Endothelial cell of umbilical vein (primary cell): ENCODE measurements around the gene CYTH2. TPM values are rescaled to one million over a fixed set of nuclear protein-coding genes. Genes with fewer than 3 reads are reported as not detected.

ENCODE experiments used
- BruUV-seq: library from RNA; stranded (reverse); fragments of 400-500 nt; replicated peaks from 2 replicates; lab custom pipeline; 2021; lab: Mats Ljungman, UMichigan
- CTCF ChIA-PET: fragments of 300-600, 350-600 bp; sonication (Branson Sonifier 250); formaldehyde crosslinking; loops from one replicate; lab custom pipeline; 2021; ENCODE audit warnings: antibody characterized with exemption, inconsistent platforms; lab: Charles Lee
- POLR2A ChIA-PET: fragments of 300-600, 350-600 bp; sonication (Branson Sonifier 250); formaldehyde crosslinking; loops from one replicate; lab custom pipeline; 2021; ENCODE audit warnings: antibody characterized with exemption, inconsistent platforms; lab: Charles Lee
- DNase-seq: peaks from one replicate; pipeline ENCODE4 v3.0.0-alpha.2; 2011; ENCODE audit warnings: low read depth, low spot score
- FAIRE-seq: peaks from 2 replicates; lab custom pipeline; 2011; peaks lifted over from hg19 to GRCh38; lab: Jason Lieb, UNC
- H2AFZ ChIP-seq: 2 replicates; pipeline ENCODE4 v1.6.0; 2012; ENCODE audit warnings: low read depth, low read length, control low read depth, inconsistent platforms
- H3K27ac ChIP-seq: 2 replicates; pipeline ENCODE4 v1.5.1; 2011; ENCODE audit warnings: low read depth, mild to moderate bottlenecking, control low read depth, low read length, moderate library complexity; ENCODE audit not compliant: insufficient read depth
- H3K27me3 ChIP-seq, 2 experiments: 2 replicates each; pipeline versions ENCODE4 v1.6.0 to v1.6.1; 2011; ENCODE audit warnings: low read length in 2 of 2, mixed read lengths in 1 of 2; ENCODE audit not compliant: control insufficient read depth in 2 of 2, insufficient read depth in 2 of 2
- H3K36me3 ChIP-seq, 2 experiments: 2 replicates in 1 of 2; 3 replicates in 1 of 2; pipeline ENCODE4 v1.5.1; 2011; ENCODE audit warnings: low read length in 2 of 2, mild to moderate bottlenecking in 1 of 2, moderate library complexity in 1 of 2; ENCODE audit not compliant: control insufficient read depth in 2 of 2, insufficient read depth in 2 of 2; ENCODE audit errors: extremely low read depth in 1 of 2
- H3K4me1 ChIP-seq: 3 replicates; pipeline ENCODE4 v1.5.1; 2011; ENCODE audit warnings: mild to moderate bottlenecking, low read length; ENCODE audit not compliant: control insufficient read depth, insufficient read depth; ENCODE audit errors: extremely low read depth
- H3K4me2 ChIP-seq: 2 replicates; pipeline ENCODE4 v1.6.1; 2011; ENCODE audit warnings: low read length, control low read depth, mixed read lengths; ENCODE audit not compliant: insufficient read depth
- H3K4me3 ChIP-seq, 3 experiments: fragments of 200-600 bp in 1 of 3; sonication (generic), shearing (Covaris generic) in 1 of 3; replicated peaks in 1 of 3; 2 replicates each; pipeline ENCODE4 v1.5.1; 2011 to 2016; ENCODE audit warnings: control low read depth in 3 of 3, low read length in 3 of 3, mild to moderate bottlenecking in 2 of 3, inconsistent platforms in 1 of 3, low read depth in 1 of 3, moderate library complexity in 1 of 3; ENCODE audit not compliant: insufficient read depth in 1 of 3
- H3K79me2 ChIP-seq: 2 replicates; pipeline ENCODE4 v1.6.0; 2012; ENCODE audit warnings: low read length, inconsistent platforms; ENCODE audit not compliant: control insufficient read depth, insufficient read depth
- H3K9ac ChIP-seq: replicated peaks from 2 replicates; pipeline ENCODE3; 2011; ENCODE audit warnings: low read length, control low read depth; ENCODE audit not compliant: insufficient read depth; ENCODE audit errors: extremely low read depth
- H3K9me1 ChIP-seq: replicated peaks from 3 replicates; pipeline ENCODE4 v1.6.0; 2011; ENCODE audit warnings: mild to moderate bottlenecking, low read length; ENCODE audit not compliant: control insufficient read depth, insufficient read depth; ENCODE audit errors: extremely low read depth
- H3K9me3 ChIP-seq: replicated peaks from 2 replicates; pipeline ENCODE4 v1.5.1; 2012; ENCODE audit warnings: low read length, inconsistent platforms; ENCODE audit not compliant: control insufficient read depth, insufficient read depth
- H4K20me1 ChIP-seq: replicated peaks from 2 replicates; pipeline ENCODE3; 2011; ENCODE audit warnings: mild to moderate bottlenecking, low read length; ENCODE audit not compliant: control insufficient read depth, insufficient read depth; ENCODE audit errors: extremely low read depth
- JUN ChIP-seq: IDR thresholded peaks from 2 replicates; pipeline ENCODE4 v1.6.1; 2011; ENCODE audit warnings: borderline replicate concordance, low read depth; ENCODE audit not compliant: insufficient read length, insufficient read depth
- MAX ChIP-seq: IDR thresholded peaks from 2 replicates; pipeline ENCODE4 v1.6.1; 2011; ENCODE audit not compliant: insufficient read depth, insufficient read length
- MYC ChIP-seq: IDR thresholded peaks from one replicate; pipeline ENCODE4 v1.6.1; 2011; ENCODE audit warnings: mild to moderate bottlenecking, low read depth, low read length
- POLR2A ChIP-seq: IDR thresholded peaks from 2 replicates; pipeline ENCODE4 v1.6.1; 2012; ENCODE audit warnings: low read depth, mild to moderate bottlenecking, control low read depth, low read length
- POLR2AphosphoS5 ChIP-seq: IDR thresholded peaks from 2 replicates; pipeline ENCODE4 v1.6.1; 2012; ENCODE audit warnings: low read depth, mild to moderate bottlenecking, control low read depth, low read length, moderate library complexity; ENCODE audit not compliant: insufficient read depth
- dilution Hi-C: fragments of 300-500 bp; cut with MboI; formaldehyde crosslinking; loops from one replicate; pipeline ENCODE4 v1.15.0; 2019; ENCODE audit warnings: low sequenced_read_pairs; ENCODE audit not compliant: extremely low pct_ligation_motif_present
- intact Hi-C: fragments of 100-400 bp; cut with micrococcal nuclease; formaldehyde crosslinking; loops from one replicate; pipeline ENCODE4 v1.10.0; 2022
- polyA plus RNA-seq, 4 experiments: library from polyadenylated mRNA; depleted of rRNA in 3 of 4; stranded (reverse) in 3 of 4; unstranded in 1 of 4; fragments of >200 nt; gene quantifications; 2 replicates each; pipeline versions ENCODE4 v1.2.1 to v1.2.3, GENCODE V29; 2011 to 2012; ENCODE audit warnings: missing spikeins in 1 of 4
- total RNA-seq: library from RNA; stranded (reverse); gene quantifications from 2 replicates; pipeline ENCODE4 v1.2.3, GENCODE V29; 2021
- TF ChIP-seq, protein P1 (sequence below), 2 donors: IDR thresholded peaks; 1 replicate in 1 of 2; 2 replicates in 1 of 2; pipeline ENCODE4 v1.5.1; 2011; ENCODE audit warnings: low read length in 2 of 2, mild to moderate bottlenecking in 2 of 2, moderate library complexity in 2 of 2, control low read depth in 1 of 2, inconsistent platforms in 1 of 2, low read depth in 1 of 2; ENCODE audit not compliant: insufficient read depth in 1 of 2; ENCODE audit errors: extremely low read depth in 1 of 2

Gene CYTH2
- total and polyA plus RNA-seq, 2 donors (not counting 3 experiments of a cell fraction or from before 2014, with no cell fraction given), result 98.4 to 119 TPM

DNA sequence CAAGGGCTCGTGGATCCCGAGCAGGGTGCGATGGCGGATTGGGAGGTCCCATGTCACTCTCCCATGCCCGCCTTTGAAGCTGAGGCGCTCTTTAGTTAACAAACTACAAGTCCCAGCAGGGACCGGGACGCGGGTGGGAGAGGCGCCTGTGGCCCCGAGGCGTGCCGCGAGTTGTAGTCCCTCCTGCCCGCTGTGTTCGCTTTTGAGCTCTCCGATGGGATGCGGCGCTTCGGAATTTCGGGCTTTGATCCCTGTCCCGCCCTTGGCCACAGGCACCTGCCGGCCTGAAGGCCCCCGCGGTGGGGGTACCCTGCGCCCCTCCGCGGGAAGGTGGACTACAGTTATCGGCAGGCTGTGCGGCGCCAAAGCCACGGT is 11.0 kb downstream of the CYTH2 start:
- dilution Hi-C loops (no loop called here), intact Hi-C loops (loop anchor here (5.0 kb wide), 1 partner anchor 83 kb away; no protein-coding TSS in a partner anchor)
- peak overlapping the region; percentile 69 for H3K4me2 ChIP-seq
- no peak overlapping the region for H2AFZ ChIP-seq
- H3K9me1 ChIP-seq, result no peaks in the 10 kb centered on the region
- H3K4me3 ChIP-seq, result peak overlapping the region; percentile 27 to 36 (median 28)
- no peaks in the 10 kb centered on the region for H3K79me2 ChIP-seq
- FAIRE-seq, result no peak
- peaks cover 23% of the 10 kb centered on the region for H3K4me1 ChIP-seq
- BruUV-seq, result no TSS peak
- no peaks in the 10 kb centered on the region for H3K27me3 ChIP-seq
- TF ChIP-seq POLR2AphosphoS5 (peak; percentile 61), JUN (no peak), POLR2A (peak; percentile 62)
- CTCF ChIA-PET, result interaction anchor here (1.3 to 2.1 kb wide), 5 partner anchors 10 to 108 kb away, joined by 4 to 9 read pairs (median 5); no protein-coding TSS in a partner anchor
- no peaks in the 10 kb centered on the region for H4K20me1 ChIP-seq
- H3K9me3 ChIP-seq, result no peaks in the 10 kb centered on the region
- H3K36me3 ChIP-seq, result peaks cover 7 to 31% of the 10 kb centered on the region in 2 experiments
- POLR2A ChIA-PET, result no interaction called here
- H3K27ac ChIP-seq, result peak overlapping the region; percentile 65
- DNase-seq, result peak; percentile 35
- peak overlapping the region; percentile 74 for H3K9ac ChIP-seq

- H3K79me2 ChIP-seq, result no peaks in the 10 kb centered on the region
Observed at GRCh38 chr19:48480558-48481500, 11.7 kb downstream of the CYTH2 start.

More at GRCh38 chr19:48480558-48481500, 11.7 kb downstream of the CYTH2 start:
- peaks cover under 1 to 24% of the 10 kb centered on the region in 2 experiments for H3K36me3 ChIP-seq
- POLR2A ChIA-PET, result interaction anchor here (1.0 kb wide), 1 partner anchor 11 kb away, joined by 3 read pairs; no protein-coding TSS in a partner anchor
- FAIRE-seq (peak; percentile 84), DNase-seq (peak; percentile 52)
- TF ChIP-seq POLR2A (peak; percentile 11), MAX (no peak), JUN (no peak), MYC (no peak), POLR2AphosphoS5 (peak; percentile 16)
- TF ChIP-seq, protein P1, sequence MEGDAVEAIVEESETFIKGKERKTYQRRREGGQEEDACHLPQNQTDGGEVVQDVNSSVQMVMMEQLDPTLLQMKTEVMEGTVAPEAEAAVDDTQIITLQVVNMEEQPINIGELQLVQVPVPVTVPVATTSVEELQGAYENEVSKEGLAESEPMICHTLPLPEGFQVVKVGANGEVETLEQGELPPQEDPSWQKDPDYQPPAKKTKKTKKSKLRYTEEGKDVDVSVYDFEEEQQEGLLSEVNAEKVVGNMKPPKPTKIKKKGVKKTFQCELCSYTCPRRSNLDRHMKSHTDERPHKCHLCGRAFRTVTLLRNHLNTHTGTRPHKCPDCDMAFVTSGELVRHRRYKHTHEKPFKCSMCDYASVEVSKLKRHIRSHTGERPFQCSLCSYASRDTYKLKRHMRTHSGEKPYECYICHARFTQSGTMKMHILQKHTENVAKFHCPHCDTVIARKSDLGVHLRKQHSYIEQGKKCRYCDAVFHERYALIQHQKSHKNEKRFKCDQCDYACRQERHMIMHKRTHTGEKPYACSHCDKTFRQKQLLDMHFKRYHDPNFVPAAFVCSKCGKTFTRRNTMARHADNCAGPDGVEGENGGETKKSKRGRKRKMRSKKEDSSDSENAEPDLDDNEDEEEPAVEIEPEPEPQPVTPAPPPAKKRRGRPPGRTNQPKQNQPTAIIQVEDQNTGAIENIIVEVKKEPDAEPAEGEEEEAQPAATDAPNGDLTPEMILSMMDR (IDR thresholded peaks at IDR 0.05; ENCODE audit: extremely low read depth in 1 of 2, insufficient read depth in 1 of 2, low read depth in 1 of 2, low read length in 2 of 2), result peak in 1 of 2 donors; percentile 5
- H3K9me3 ChIP-seq, result no peaks in the 10 kb centered on the region
- no peak overlapping the region for H2AFZ ChIP-seq
- intact Hi-C loops, result loop anchor here (5.0 kb wide), 1 partner anchor 84 kb away; no protein-coding TSS in a partner anchor
- H3K9me1 ChIP-seq, result no peaks in the 10 kb centered on the region
- no peaks in the 10 kb centered on the region for H4K20me1 ChIP-seq
- CTCF ChIA-PET, result interaction anchor here (1.2 to 2.1 kb wide), 6 partner anchors 9 to 103 kb away, joined by 4 to 9 read pairs (median 5); no protein-coding TSS in a partner anchor
- H3K4me1 ChIP-seq, result peaks cover 23% of the 10 kb centered on the region
- no peaks in the 10 kb centered on the region for H3K27me3 ChIP-seq
- BruUV-seq, result no TSS peak
- peak overlapping the region; percentile 69 for H3K4me2 ChIP-seq
- H3K9ac ChIP-seq, result peak overlapping the region; percentile 74
- peak overlapping the region; percentile 65 for H3K27ac ChIP-seq
- H3K4me3 ChIP-seq, result peak overlapping the region; percentile 27 to 36 (median 28)
- dilution Hi-C loops, result no loop called here
